ENCODE measurements around the gene ENAH. TPM values are rescaled to one million over a fixed set of nuclear protein-coding genes. Genes with fewer than 3 reads are reported as not detected.

Gene ENAH
- total RNA-seq, 1 donor from 2014 or later: 749 TPM

DNA sequence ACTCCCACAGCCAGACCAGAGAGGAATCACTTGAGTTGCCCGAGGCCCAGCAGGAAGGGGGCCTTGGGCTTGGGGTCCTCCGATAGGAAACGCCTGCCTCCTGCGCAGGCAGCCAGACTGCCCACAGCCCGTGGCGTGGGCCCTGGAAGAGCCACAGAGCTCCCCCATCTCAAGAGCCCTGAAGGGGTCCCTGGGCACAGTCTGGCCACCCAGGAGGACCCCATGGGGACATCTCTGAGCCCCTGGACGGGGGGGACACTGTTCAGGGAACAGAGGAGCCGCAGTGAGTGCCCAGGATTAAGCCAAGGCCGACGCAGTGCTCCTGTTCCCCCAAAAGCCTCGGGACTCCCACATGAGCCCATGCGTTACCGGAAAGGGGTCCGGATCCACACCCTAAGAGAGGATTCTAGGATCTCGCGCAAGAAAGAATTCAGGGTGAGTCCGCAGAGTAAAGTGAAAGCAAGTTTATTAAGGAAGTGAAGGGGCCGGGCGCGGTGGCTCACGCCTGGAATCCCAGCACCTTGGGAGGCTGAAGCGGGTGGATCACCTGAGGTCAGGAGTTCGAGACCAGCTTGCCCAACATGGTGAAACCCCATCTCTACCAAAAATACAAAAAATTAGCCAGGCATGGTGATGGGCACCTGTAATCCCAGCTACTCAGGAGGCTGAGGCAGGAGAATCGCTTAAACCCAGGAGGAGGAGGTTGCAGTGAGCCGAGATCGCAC is 187.0 kb downstream of the ENAH start:
- Mint-ChIP-seq H3K36me3 (ENCODE audit: low read depth, unreplicated experiment) (peaks cover 2% of the 10 kb centered on the region), H3K9me3 (ENCODE audit: unreplicated experiment) (no peaks in the 10 kb centered on the region), H3K27ac (ENCODE audit: unreplicated experiment) (no peak overlapping the region), H3K27me3 (ENCODE audit: low read depth, unreplicated experiment) (peaks cover 5% of the 10 kb centered on the region), H3K4me1 (ENCODE audit: low read depth, unreplicated experiment) (peaks cover 22% of the 10 kb centered on the region), H3K4me3 (ENCODE audit: unreplicated experiment) (no peak overlapping the region)
- Histone ChIP-seq H3K36me3 (ENCODE audit: insufficient read depth, low read length) (no peaks in the 10 kb centered on the region), H2AFZ (ENCODE audit: low read depth, low read length) (no peak overlapping the region), H3K9me3 (ENCODE audit: insufficient read depth, low read depth, low read length) (no peaks in the 10 kb centered on the region), H3K9ac (ENCODE audit: low read length) (no peak overlapping the region), H3K4me2 (ENCODE audit: low read length) (no peak overlapping the region), H3K79me2 (ENCODE audit: insufficient read depth, low read length) (no peaks in the 10 kb centered on the region), H3K27ac (ENCODE audit: low read depth, low read length) (no peak overlapping the region), H4K20me1 (ENCODE audit: insufficient read depth, low read length) (no peaks in the 10 kb centered on the region), H3K4me3 (ENCODE audit: insufficient read depth, low read depth, low read length) (no peak overlapping the region), H3K27me3 (ENCODE audit: insufficient read depth, low read length) (no peaks in the 10 kb centered on the region), H3K4me1 (ENCODE audit: insufficient read depth, low read length) (peaks cover 21% of the 10 kb centered on the region)
- no peak for TF ChIP-seq CTCF (IDR thresholded peaks at IDR 0.05; ENCODE audit: insufficient read depth, low read depth, low read length)
- TF ChIP-seq EZH2 (IDR thresholded peaks at IDR 0.05; ENCODE audit: insufficient read depth, low read length): no peak
- no peak for FAIRE-seq
- DNase-seq (ENCODE audit: low read depth): no peak

DNA sequence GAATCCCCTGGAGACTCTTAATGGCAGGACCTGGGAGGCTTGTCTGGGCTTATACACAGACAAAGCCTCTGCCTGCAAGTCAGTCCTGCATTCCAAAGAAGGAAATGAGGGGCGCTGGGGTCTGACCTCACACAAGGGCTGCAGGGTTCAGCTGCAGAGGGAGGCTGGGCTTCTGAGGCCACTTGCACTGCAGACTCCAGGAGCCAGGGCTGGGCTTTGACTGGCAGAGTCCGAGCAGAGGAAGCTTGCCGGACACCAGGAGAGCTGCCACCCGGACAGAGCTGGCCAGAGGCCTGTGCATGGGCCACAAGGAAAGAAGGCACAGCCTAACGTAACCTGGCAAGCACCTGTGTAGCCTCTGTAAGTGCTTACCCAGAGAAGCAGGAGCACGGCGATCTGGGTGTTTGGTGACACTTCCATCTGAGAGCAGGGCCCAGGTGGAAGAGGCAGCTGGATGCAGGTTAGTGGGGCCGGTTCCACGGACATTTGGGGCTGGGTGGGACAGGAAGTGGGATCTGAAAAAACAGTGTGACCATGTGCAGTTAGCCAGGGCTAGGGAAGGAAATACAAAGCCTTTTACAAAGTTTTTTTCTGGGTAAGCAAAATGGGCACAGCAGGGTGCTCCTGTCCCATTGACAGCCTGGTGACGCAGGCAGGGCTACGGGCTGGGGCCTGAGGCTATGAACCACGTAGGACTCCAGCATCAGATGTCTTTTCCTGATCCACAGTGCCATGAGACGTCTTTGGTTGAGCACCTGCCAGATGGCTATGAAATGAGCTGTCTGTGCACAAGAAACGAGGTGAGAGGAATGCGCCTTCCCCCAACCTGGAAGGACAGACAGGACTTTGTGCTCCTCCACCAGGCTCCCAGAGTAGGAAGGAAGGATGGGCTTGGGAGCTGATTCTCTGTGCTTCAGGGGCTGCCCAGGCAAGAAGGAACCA is 187.8 kb downstream of the ENAH start:
- no peak for FAIRE-seq
- no peak overlapping the region for H3K27ac Mint-ChIP-seq (ENCODE audit: unreplicated experiment)
- peak overlapping the region; percentile 45 for H2AFZ ChIP-seq (ENCODE audit: low read depth, low read length)

More for the DNA sequence above, 187.8 kb downstream of the ENAH start:
- no peaks in the 10 kb centered on the region for H3K9me3 Mint-ChIP-seq (ENCODE audit: unreplicated experiment)
- no peaks in the 10 kb centered on the region for H3K36me3 ChIP-seq (ENCODE audit: insufficient read depth, low read length)
- no peaks in the 10 kb centered on the region for H4K20me1 ChIP-seq (ENCODE audit: insufficient read depth, low read length)
- H3K27me3 ChIP-seq (ENCODE audit: insufficient read depth, low read length): no peaks in the 10 kb centered on the region
- no peak overlapping the region for H3K4me3 Mint-ChIP-seq (ENCODE audit: unreplicated experiment)
- peaks cover 5% of the 10 kb centered on the region for H3K27me3 Mint-ChIP-seq (ENCODE audit: low read depth, unreplicated experiment)
- H3K4me3 ChIP-seq (ENCODE audit: insufficient read depth, low read depth, low read length): no peak overlapping the region
- no peak overlapping the region for H3K9ac ChIP-seq (ENCODE audit: low read length)
- H3K4me1 Mint-ChIP-seq (ENCODE audit: low read depth, unreplicated experiment): peaks cover 29% of the 10 kb centered on the region
- TF ChIP-seq CTCF (IDR thresholded peaks at IDR 0.05; ENCODE audit: insufficient read depth, low read depth, low read length) (no peak), EZH2 (IDR thresholded peaks at IDR 0.05; ENCODE audit: insufficient read depth, low read length) (no peak)
- H3K4me2 ChIP-seq (ENCODE audit: low read length): peak overlapping the region; percentile 50
- peaks cover 29% of the 10 kb centered on the region for H3K4me1 ChIP-seq (ENCODE audit: insufficient read depth, low read length)
- DNase-seq (ENCODE audit: low read depth): no peak
- H3K36me3 Mint-ChIP-seq (ENCODE audit: low read depth, unreplicated experiment): no peaks in the 10 kb centered on the region
- H3K9me3 ChIP-seq (ENCODE audit: insufficient read depth, low read depth, low read length): no peaks in the 10 kb centered on the region
- H3K27ac ChIP-seq (ENCODE audit: low read depth, low read length): no peak overlapping the region
- H3K79me2 ChIP-seq (ENCODE audit: insufficient read depth, low read length): no peaks in the 10 kb centered on the region
